ENCODE data around the gene ATOH8.

Gene ATOH8

GRCh38 chr2:85780316-85781012 is 26.7 kb downstream of the ATOH8 start:
- H3K4me3 ChIP-seq (ENCODE audit: low read length) = no peak overlapping the region
- no peak for DNase-seq (ENCODE audit: low read depth)
- TF ChIP-seq, protein P1, sequence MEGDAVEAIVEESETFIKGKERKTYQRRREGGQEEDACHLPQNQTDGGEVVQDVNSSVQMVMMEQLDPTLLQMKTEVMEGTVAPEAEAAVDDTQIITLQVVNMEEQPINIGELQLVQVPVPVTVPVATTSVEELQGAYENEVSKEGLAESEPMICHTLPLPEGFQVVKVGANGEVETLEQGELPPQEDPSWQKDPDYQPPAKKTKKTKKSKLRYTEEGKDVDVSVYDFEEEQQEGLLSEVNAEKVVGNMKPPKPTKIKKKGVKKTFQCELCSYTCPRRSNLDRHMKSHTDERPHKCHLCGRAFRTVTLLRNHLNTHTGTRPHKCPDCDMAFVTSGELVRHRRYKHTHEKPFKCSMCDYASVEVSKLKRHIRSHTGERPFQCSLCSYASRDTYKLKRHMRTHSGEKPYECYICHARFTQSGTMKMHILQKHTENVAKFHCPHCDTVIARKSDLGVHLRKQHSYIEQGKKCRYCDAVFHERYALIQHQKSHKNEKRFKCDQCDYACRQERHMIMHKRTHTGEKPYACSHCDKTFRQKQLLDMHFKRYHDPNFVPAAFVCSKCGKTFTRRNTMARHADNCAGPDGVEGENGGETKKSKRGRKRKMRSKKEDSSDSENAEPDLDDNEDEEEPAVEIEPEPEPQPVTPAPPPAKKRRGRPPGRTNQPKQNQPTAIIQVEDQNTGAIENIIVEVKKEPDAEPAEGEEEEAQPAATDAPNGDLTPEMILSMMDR (conservative IDR thresholded peaks at IDR 0.05; ENCODE audit: low read depth, low read length) = no peak

DNA sequence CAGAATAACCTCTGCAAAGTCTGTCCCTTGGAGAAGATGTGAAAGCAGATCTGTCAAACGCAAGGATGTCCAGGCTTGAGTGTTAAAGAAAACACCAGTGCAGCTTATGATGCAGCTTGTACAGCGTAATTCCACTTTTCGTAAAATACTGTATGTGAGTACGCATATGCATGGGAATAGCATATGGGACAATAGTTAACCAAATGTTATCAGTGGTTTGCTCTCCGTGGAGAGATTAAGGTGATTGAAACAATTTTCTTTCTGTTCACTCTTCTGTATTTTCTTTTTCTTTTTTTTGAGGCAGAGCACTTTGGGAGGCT is 27.2 kb downstream of the ATOH8 start:
- no peak for DNase-seq (ENCODE audit: low read depth)
- H3K4me3 ChIP-seq (ENCODE audit: low read length) = no peak overlapping the region
- TF ChIP-seq, protein P1 (conservative IDR thresholded peaks at IDR 0.05; ENCODE audit: low read depth, low read length) = no peak

GRCh38 chr2:85783796-85784195 is 30.0 kb downstream of the ATOH8 start:
- TF ChIP-seq, protein P1 (conservative IDR thresholded peaks at IDR 0.05; ENCODE audit: low read depth, low read length) = no peak
- no peak for DNase-seq (ENCODE audit: low read depth)

GRCh38 chr2:85784474-85784986 is 30.7 kb downstream of the ATOH8 start:
- TF ChIP-seq, protein P1 (conservative IDR thresholded peaks at IDR 0.05; ENCODE audit: low read depth, low read length) = no peak
- H3K4me3 ChIP-seq (ENCODE audit: low read length) = no peak overlapping the region
- no peak for DNase-seq (ENCODE audit: low read depth)

More at GRCh38 chr2:85783796-85784195, 30.0 kb downstream of the ATOH8 start:
- H3K4me3 ChIP-seq (ENCODE audit: low read length) = no peak overlapping the region

- H3K4me3 ChIP-seq (ENCODE audit: low read length) = no peak overlapping the region
- DNase-seq (ENCODE audit: low read depth) = peak; percentile 55
Observed at GRCh38 chr2:85785027-85785822, 31.4 kb downstream of the ATOH8 start.

DNA sequence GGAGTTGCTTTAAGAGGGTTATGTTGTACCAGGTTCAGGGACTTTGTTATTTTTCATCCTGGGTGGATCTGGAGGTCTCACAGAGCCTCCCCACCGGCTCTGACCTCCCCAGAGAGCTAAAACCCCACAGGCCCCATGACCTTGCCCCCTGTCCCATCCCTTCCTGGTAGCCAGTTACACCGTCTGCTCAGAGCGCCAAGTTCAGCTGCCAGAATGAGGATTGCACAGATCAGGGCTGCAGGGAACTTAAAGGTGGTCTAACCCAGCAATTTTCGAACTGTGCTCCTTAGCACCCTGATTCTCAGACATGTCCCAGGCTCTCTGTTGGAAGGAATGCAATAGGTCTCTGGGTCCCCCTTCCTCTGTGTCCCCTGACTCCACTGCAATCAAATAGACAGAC is 32.1 kb downstream of the ATOH8 start:
- TF ChIP-seq, protein P1 (conservative IDR thresholded peaks at IDR 0.05; ENCODE audit: low read depth, low read length) = no peak
- DNase-seq (ENCODE audit: low read depth) = no peak
- no peak overlapping the region for H3K4me3 ChIP-seq (ENCODE audit: low read length)

More at GRCh38 chr2:85785027-85785822, 31.4 kb downstream of the ATOH8 start:
- TF ChIP-seq, protein P1 (conservative IDR thresholded peaks at IDR 0.05; ENCODE audit: low read depth, low read length) = no peak
